HepG2 (cell line): Measurements from ENCODE around the gene PLAC9. TPM values are rescaled to one million over a fixed set of nuclear protein-coding genes. Genes with fewer than 3 reads are reported as not detected.

Experiments
- ATAC-seq: fragments of 200-7000 bp; cut with Tn5 transposase; 3 replicates; pipeline ENCODE4 v1.9.1; 2020; ENCODE audit warnings: mild to moderate bottlenecking, moderate library complexity
- BruUV-seq: library from RNA; stranded (reverse); fragments of 400-500 nt; replicated peaks from 2 replicates; lab custom pipeline; 2021; lab: Mats Ljungman, UMichigan
- CTCF ChIA-PET: fragments of 300-600 bp; formaldehyde crosslinking; extraction: SDS; loops from one replicate; lab custom pipeline; 2021; ENCODE audit warnings: low total read pairs, inconsistent platforms, low intra/inter-chr PET ratio; lab: Yijun Ruan, JAX
- POLR2A ChIA-PET: fragments of 350-600 bp; sonication (Branson Sonifier 250); formaldehyde crosslinking; loops from one replicate; lab custom pipeline; 2020; ENCODE audit warnings: antibody characterized with exemption, inconsistent platforms; lab: Yijun Ruan, JAX
- DNase-seq: peaks from one replicate; pipeline ENCODE4 v3.0.0-alpha.2; 2015; ENCODE audit warnings: low spot score
- FAIRE-seq: peaks from 3 replicates; lab custom pipeline; 2011; peaks lifted over from hg19 to GRCh38; lab: Jason Lieb, UNC
- H2AFZ ChIP-seq: one replicate; pipeline ENCODE4 v1.6.1; 2011; ENCODE audit warnings: low read length, inconsistent platforms
- H3K27ac ChIP-seq: fragments of 300-600 bp; 3 replicates; pipeline ENCODE4 v1.8.0; 2011; ENCODE audit warnings: mixed run types, mild to moderate bottlenecking, mixed read lengths, low read length, inconsistent platforms; ENCODE audit not compliant: insufficient read depth; ENCODE audit errors: extremely low read length
- H3K27me3 ChIP-seq, 2 experiments: fragments of 200-600 bp in 1 of 2; 2 replicates in 1 of 2; 3 replicates in 1 of 2; pipeline versions ENCODE4 v1.6.0 to v1.8.0; 2011; ENCODE audit warnings: low read length in 2 of 2, mild to moderate bottlenecking in 2 of 2, moderate library complexity in 2 of 2, inconsistent platforms in 1 of 2; ENCODE audit not compliant: insufficient read depth in 2 of 2, control insufficient read depth in 1 of 2
- H3K36me3 ChIP-seq, 2 experiments: fragments of 200-600 bp in 1 of 2; replicated peaks in 1 of 2; 2 replicates in 1 of 2; 3 replicates in 1 of 2; pipeline versions ENCODE4 v1.5.1 to v1.8.0; 2011; ENCODE audit warnings: low read length in 2 of 2, inconsistent platforms in 1 of 2; ENCODE audit not compliant: insufficient read depth in 2 of 2, control insufficient read depth in 1 of 2
- H3K4me1 ChIP-seq: 2 replicates; pipeline ENCODE4 v1.5.1; 2012; ENCODE audit warnings: low read length, inconsistent platforms; ENCODE audit not compliant: insufficient read depth
- H3K4me2 ChIP-seq: 2 replicates; pipeline ENCODE4 v1.6.0; 2011; ENCODE audit warnings: low read depth, low read length, inconsistent platforms
- H3K4me3 ChIP-seq, 3 experiments: fragments of 200-600 bp in 1 of 3; sonication (generic), shearing (Covaris generic) in 1 of 3; replicated peaks in 1 of 3; 2 replicates each; pipeline ENCODE4 v1.5.1; 2011 to 2016; ENCODE audit warnings: low read length in 3 of 3, inconsistent platforms in 2 of 3, low read depth in 2 of 3, mild to moderate bottlenecking in 2 of 3, control low read depth in 1 of 3, mixed read lengths in 1 of 3; ENCODE audit not compliant: insufficient read depth in 1 of 3
- H3K79me2 ChIP-seq: one replicate; pipeline ENCODE4 v1.6.1; 2011; ENCODE audit warnings: low read length, inconsistent platforms; ENCODE audit not compliant: insufficient read depth
- H3K9ac ChIP-seq: 2 replicates; pipeline ENCODE4 v1.6.0; 2011; ENCODE audit warnings: mild to moderate bottlenecking, low read depth, low read length, inconsistent platforms; ENCODE audit not compliant: insufficient read depth
- H3K9me3 ChIP-seq: 2 replicates; pipeline ENCODE4 v1.5.1; 2012; ENCODE audit warnings: mild to moderate bottlenecking, low read length
- H4K20me1 ChIP-seq: 2 replicates; pipeline ENCODE4 v1.6.0; 2011; ENCODE audit warnings: inconsistent platforms, mild to moderate bottlenecking, low read length, moderate library complexity; ENCODE audit not compliant: insufficient read depth
- CHCHD3 ChIP-seq: sonication (generic); formaldehyde crosslinking; IDR thresholded peaks from 2 replicates; pipeline ENCODE4 v1.8.0; 2022; ENCODE audit warnings: mild to moderate bottlenecking, missing genetic modification reagents, moderate library complexity
- TFE3 ChIP-seq: IDR thresholded peaks from 2 replicates; pipeline ENCODE4 v1.6.1; 2016
- ZNF224 ChIP-seq: sonication (generic); formaldehyde crosslinking; IDR thresholded peaks from 2 replicates; pipeline ENCODE4 v1.5.0; 2020; ENCODE audit warnings: mild to moderate bottlenecking, missing genetic modification reagents
- ZNF292 ChIP-seq: sonication (generic); formaldehyde crosslinking; IDR thresholded peaks from 2 replicates; pipeline ENCODE4 v1.8.1; 2022; ENCODE audit warnings: mild to moderate bottlenecking, low read depth, missing genetic modification reagents, borderline replicate concordance
- ZNF572 ChIP-seq: sonication (generic); formaldehyde crosslinking; IDR thresholded peaks from 2 replicates; pipeline ENCODE4 v1.5.1; 2020; ENCODE audit warnings: mild to moderate bottlenecking, missing genetic modification reagents
- WGBS: methylation state at CpG from one replicate; pipeline ENCODE4 v1.1.6; 2017; ENCODE audit warnings: low lambda C conversion rate; 5-methylcytosine and 5-hydroxymethylcytosine counted together
- in situ Hi-C: cut with HindIII; loops from 2 replicates; pipeline ENCODE4 v1.10.0; 2017; ENCODE audit warnings: low pct_unique_long_range_greater_than_20kb; ENCODE audit not compliant: extremely low pct_ligation_motif_present
- intact Hi-C: fragments of 100-400 bp; cut with micrococcal nuclease; formaldehyde crosslinking; loops from one replicate; pipeline ENCODE4 v1.10.0; 2022; ENCODE audit not compliant: unreplicated experiment
- polyA plus RNA-seq, 8 experiments: library from polyadenylated mRNA; depleted of rRNA in 3 of 8; stranded (reverse) in 7 of 8; unstranded in 1 of 8; fragments of >200 nt; fragmentation: Illumina TruSeq in 4 of 8; extraction: Trizol in 4 of 8; gene quantifications; 2 replicates each; pipeline versions ENCODE4 v1.2.1 to v1.2.3, GENCODE V29; 2011 to 2016; ENCODE audit warnings: low read depth in 4 of 8, missing spikeins in 1 of 8, mixed read lengths in 1 of 8; ENCODE audit not compliant: insufficient read depth in 1 of 8
- total RNA-seq, 5 experiments: library from RNA; depleted of rRNA; stranded (reverse); fragments of >200 nt; fragmentation: Illumina TruSeq; extraction: Trizol; gene quantifications; 2 replicates each; pipeline ENCODE4 v1.2.3, GENCODE V29; 2016; ENCODE audit warnings: low read depth in 1 of 5
- TF ChIP-seq, protein P1 (sequence below): sonication (generic); formaldehyde crosslinking; IDR thresholded peaks from 2 replicates; pipeline ENCODE4 v1.4.0; 2020; ENCODE audit warnings: missing genetic modification reagents, mild to moderate bottlenecking, borderline replicate concordance
- TF ChIP-seq, protein P2 (sequence below): sonication (generic); formaldehyde crosslinking; IDR thresholded peaks from 2 replicates; pipeline ENCODE4 v1.8.0; 2022; ENCODE audit warnings: missing genetic modification reagents, low read depth, mild to moderate bottlenecking, borderline replicate concordance
- TF ChIP-seq, protein P3 (sequence below): sonication (generic); formaldehyde crosslinking; IDR thresholded peaks from 2 replicates; pipeline ENCODE4 v1.5.0; 2020; ENCODE audit warnings: mild to moderate bottlenecking, missing genetic modification reagents
- TF ChIP-seq, protein P4 (sequence below), 2 experiments: fragments of 450-650 bp in 1 of 2; sonication (generic) in 1 of 2; formaldehyde crosslinking in 1 of 2; IDR thresholded peaks; 2 replicates each; pipeline versions ENCODE4 v1.6.1 to v1.8.0; 2016 to 2022; ENCODE audit warnings: antibody characterized with exemption in 1 of 2, mild to moderate bottlenecking in 1 of 2, missing genetic modification reagents in 1 of 2

Gene PLAC9
- total and polyA plus RNA-seq, 2 of the 13 experiments (the other 11 are each of a cell fraction or from before 2014, with no cell fraction given) = not detected

DNA sequence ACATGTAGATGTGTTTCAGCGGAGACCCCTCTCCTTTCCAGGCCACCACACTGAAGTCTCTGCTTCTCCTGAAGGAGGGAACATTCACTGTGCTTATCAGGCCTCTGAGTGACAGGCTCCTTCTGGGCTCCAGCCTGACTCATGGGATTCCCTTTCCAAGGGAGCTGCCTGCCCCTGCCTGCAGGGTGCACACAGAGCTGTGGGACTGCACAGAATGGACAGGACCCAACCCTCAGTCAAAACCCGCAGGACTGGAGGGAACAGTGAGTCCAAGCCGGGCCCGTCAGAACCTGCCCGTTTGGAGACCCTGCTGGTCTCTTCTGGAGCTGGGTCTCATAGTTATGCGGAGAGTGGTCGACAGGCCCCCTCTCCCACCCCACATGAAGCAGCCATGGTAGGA, 32.6 kb downstream of the PLAC9 start:
- H3K79me2 ChIP-seq = no peaks in the 10 kb centered on the region
- no peaks in the 10 kb centered on the region for H3K4me1 ChIP-seq
- ATAC-seq (peak; percentile 32), DNase-seq (no peak), FAIRE-seq (no peak)
- intact Hi-C loops = no loop called here
- no TSS peak for BruUV-seq
- no peak overlapping the region for H3K4me3 ChIP-seq
- H3K9me3 ChIP-seq = no peaks in the 10 kb centered on the region
- ChIA-PET CTCF (no interaction called here), POLR2A (no interaction called here)
- H4K20me1 ChIP-seq = no peaks in the 10 kb centered on the region
- no peak overlapping the region for H3K9ac ChIP-seq
- H3K4me2 ChIP-seq = no peak overlapping the region
- H3K27ac ChIP-seq = no peak overlapping the region
- H3K27me3 ChIP-seq = no peaks in the 10 kb centered on the region
- WGBS = 98% methylated on average over 7 of the region's 7 CpGs
- in situ Hi-C loops = no loop called here
- H3K36me3 ChIP-seq = peaks cover 8 to 40% of the 10 kb centered on the region in 2 experiments; a peak in 4 of 5 replicates
- H2AFZ ChIP-seq = no peak overlapping the region
- TF ChIP-seq, protein P1, sequence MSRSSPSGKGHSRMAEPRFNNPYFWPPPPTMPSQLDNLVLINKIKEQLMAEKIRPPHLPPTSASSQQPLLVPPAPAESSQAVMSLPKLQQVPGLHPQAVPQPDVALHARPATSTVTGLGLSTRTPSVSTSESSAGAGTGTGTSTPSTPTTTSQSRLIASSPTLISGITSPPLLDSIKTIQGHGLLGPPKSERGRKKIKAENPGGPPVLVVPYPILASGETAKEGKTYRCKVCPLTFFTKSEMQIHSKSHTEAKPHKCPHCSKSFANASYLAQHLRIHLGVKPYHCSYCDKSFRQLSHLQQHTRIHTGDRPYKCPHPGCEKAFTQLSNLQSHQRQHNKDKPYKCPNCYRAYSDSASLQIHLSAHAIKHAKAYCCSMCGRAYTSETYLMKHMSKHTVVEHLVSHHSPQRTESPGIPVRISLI = no peak
- TF ChIP-seq, protein P2, sequence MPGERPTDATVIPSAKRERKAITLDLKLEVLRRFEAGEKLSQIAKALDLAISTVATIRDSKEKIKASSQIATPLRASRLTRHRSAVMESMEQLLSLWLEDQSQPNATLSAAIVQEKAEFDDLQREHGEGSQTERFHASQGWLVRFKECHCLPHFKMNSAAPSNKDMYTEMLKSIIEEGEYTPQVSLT (CRISPR knock-in tag) = no peak
- TF ChIP-seq TFE3 (no peak), ZNF572 (CRISPR knock-in tag) (no peak), ZNF292 (no peak), ZNF224 (CRISPR knock-in tag) (no peak), CHCHD3 (CRISPR knock-in tag) (no peak)
- TF ChIP-seq, protein P3, sequence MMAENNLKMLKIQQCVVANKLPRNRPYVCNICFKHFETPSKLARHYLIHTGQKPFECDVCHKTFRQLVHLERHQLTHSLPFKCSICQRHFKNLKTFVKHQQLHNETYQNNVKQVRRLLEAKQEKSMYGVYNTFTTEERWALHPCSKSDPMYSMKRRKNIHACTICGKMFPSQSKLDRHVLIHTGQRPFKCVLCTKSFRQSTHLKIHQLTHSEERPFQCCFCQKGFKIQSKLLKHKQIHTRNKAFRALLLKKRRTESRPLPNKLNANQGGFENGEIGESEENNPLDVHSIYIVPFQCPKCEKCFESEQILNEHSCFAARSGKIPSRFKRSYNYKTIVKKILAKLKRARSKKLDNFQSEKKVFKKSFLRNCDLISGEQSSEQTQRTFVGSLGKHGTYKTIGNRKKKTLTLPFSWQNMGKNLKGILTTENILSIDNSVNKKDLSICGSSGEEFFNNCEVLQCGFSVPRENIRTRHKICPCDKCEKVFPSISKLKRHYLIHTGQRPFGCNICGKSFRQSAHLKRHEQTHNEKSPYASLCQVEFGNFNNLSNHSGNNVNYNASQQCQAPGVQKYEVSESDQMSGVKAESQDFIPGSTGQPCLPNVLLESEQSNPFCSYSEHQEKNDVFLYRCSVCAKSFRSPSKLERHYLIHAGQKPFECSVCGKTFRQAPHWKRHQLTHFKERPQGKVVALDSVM (CRISPR knock-in tag) = no peak
- TF ChIP-seq, protein P4, sequence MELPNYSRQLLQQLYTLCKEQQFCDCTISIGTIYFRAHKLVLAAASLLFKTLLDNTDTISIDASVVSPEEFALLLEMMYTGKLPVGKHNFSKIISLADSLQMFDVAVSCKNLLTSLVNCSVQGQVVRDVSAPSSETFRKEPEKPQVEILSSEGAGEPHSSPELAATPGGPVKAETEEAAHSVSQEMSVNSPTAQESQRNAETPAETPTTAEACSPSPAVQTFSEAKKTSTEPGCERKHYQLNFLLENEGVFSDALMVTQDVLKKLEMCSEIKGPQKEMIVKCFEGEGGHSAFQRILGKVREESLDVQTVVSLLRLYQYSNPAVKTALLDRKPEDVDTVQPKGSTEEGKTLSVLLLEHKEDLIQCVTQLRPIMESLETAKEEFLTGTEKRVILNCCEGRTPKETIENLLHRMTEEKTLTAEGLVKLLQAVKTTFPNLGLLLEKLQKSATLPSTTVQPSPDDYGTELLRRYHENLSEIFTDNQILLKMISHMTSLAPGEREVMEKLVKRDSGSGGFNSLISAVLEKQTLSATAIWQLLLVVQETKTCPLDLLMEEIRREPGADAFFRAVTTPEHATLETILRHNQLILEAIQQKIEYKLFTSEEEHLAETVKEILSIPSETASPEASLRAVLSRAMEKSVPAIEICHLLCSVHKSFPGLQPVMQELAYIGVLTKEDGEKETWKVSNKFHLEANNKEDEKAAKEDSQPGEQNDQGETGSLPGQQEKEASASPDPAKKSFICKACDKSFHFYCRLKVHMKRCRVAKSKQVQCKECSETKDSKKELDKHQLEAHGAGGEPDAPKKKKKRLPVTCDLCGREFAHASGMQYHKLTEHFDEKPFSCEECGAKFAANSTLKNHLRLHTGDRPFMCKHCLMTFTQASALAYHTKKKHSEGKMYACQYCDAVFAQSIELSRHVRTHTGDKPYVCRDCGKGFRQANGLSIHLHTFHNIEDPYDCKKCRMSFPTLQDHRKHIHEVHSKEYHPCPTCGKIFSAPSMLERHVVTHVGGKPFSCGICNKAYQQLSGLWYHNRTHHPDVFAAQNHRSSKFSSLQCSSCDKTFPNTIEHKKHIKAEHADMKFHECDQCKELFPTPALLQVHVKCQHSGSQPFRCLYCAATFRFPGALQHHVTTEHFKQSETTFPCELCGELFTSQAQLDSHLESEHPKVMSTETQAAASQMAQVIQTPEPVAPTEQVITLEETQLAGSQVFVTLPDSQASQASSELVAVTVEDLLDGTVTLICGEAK (IDR thresholded peaks at IDR 0.05) = no peak
- TF ChIP-seq, protein P4 (CRISPR knock-in tag; IDR thresholded peaks at IDR 0.05) = no peak
